ENCODE data around the gene DEAF1.

The DEAF1 gene

GRCh38 chr11:721741-722345, 26.8 kb upstream of the DEAF1 start:
- DNase-seq (ENCODE audit: low spot score) = peak; percentile 63

GRCh38 chr11:721247-721740, 26.3 kb upstream of the DEAF1 start:
- DNase-seq (ENCODE audit: low spot score) = peak; percentile 53

GRCh38 chr11:720642-721246, 25.7 kb upstream of the DEAF1 start:
- DNase-seq (ENCODE audit: low spot score) = peak; percentile 55

- peak; percentile 62 for DNase-seq (ENCODE audit: low spot score)
Observed at GRCh38 chr11:720017-720641, 25.1 kb upstream of the DEAF1 start.

GRCh38 chr11:719214-720016, 24.4 kb upstream of the DEAF1 start:
- no peak for DNase-seq (ENCODE audit: low spot score)

GRCh38 chr11:714436-714835, 19.4 kb upstream of the DEAF1 start:
- DNase-seq (ENCODE audit: low spot score) = no peak

- no peak for DNase-seq (ENCODE audit: low spot score)
Observed at GRCh38 chr11:709109-709997, 14.3 kb upstream of the DEAF1 start.

- no peak for DNase-seq (ENCODE audit: low spot score)
Observed at GRCh38 chr11:708511-708910, 13.5 kb upstream of the DEAF1 start.

- DNase-seq (ENCODE audit: low spot score) = no peak
Observed at GRCh38 chr11:707817-708420, 12.9 kb upstream of the DEAF1 start.

GRCh38 chr11:706957-707816, 12.2 kb upstream of the DEAF1 start:
- DNase-seq (ENCODE audit: low spot score) = no peak

GRCh38 chr11:706439-706956, 11.5 kb upstream of the DEAF1 start:
- no peak for DNase-seq (ENCODE audit: low spot score)

- DNase-seq (ENCODE audit: low spot score) = no peak
Observed at GRCh38 chr11:705646-706438, 10.8 kb upstream of the DEAF1 start, which contains the start of gene EPS8L2. Gene EPS8L2, plus strand, starts transcription at chr11:706231. Its CDS starts 3,177 bp downstream, at chr11:709408.

GRCh38 chr11:704781-705645, 10.0 kb upstream of the DEAF1 start:
- DNase-seq (ENCODE audit: low spot score) = no peak

GRCh38 chr11:704228-704674, 9.2 kb upstream of the DEAF1 start:
- no peak for DNase-seq (ENCODE audit: low spot score)

GRCh38 chr11:703506-703905, 8.5 kb upstream of the DEAF1 start:
- no peak for DNase-seq (ENCODE audit: low spot score)

GRCh38 chr11:702462-703461, 7.7 kb upstream of the DEAF1 start:
- DNase-seq (ENCODE audit: low spot score) = no peak
